Colon (tissue), 2 donors: ENCODE data around the gene IFT20.
"Not testable (repeated sequence)": the region's sequence is repeated elsewhere in the genome, so short reads cannot be mapped to it uniquely, and the experiment has no call there.

Experiments
- FAIRE-seq: peaks from 2 replicates; lab custom pipeline; 2012; peaks lifted over from hg19 to GRCh38; lab: Jason Lieb, UNC
- donor health status: control.
- donor health status: control.

Gene IFT20

GRCh38 chr17:28363776-28364650 lies 28.7 kb upstream of the IFT20 start:
- FAIRE-seq: no peak

- FAIRE-seq: no peak
Observed at GRCh38 chr17:28363186-28363585, 27.9 kb upstream of the IFT20 start.

GRCh38 chr17:28357901-28358197 lies 22.6 kb upstream of the IFT20 start:
- FAIRE-seq: no peak

- FAIRE-seq: no peak
Observed at GRCh38 chr17:28357061-28357900, 22.0 kb upstream of the IFT20 start, which contains the start of gene POLDIP2. Gene POLDIP2, minus strand, starts transcription at chr17:28357527. Its CDS starts 79 bp downstream, at chr17:28357448.

- FAIRE-seq: no peak
Observed at GRCh38 chr17:28350271-28350670, 15.0 kb upstream of the IFT20 start.

- FAIRE-seq: no peak
Observed at GRCh38 chr17:28348979-28349378, 13.7 kb upstream of the IFT20 start.

GRCh38 chr17:28347261-28347891 lies 12.1 kb upstream of the IFT20 start:
- no peak for FAIRE-seq

- no peak for FAIRE-seq
Observed at GRCh38 chr17:28346746-28347246, 11.5 kb upstream of the IFT20 start.

GRCh38 chr17:28346199-28346580 lies 10.9 kb upstream of the IFT20 start:
- FAIRE-seq: no peak

GRCh38 chr17:28345419-28346198 lies 10.3 kb upstream of the IFT20 start:
- no peak for FAIRE-seq

- no peak for FAIRE-seq
Observed at GRCh38 chr17:28344435-28344901, 9.2 kb upstream of the IFT20 start.

- FAIRE-seq: no peak
Observed at GRCh38 chr17:28344011-28344410, 8.7 kb upstream of the IFT20 start.

- FAIRE-seq: no peak
Observed at GRCh38 chr17:28343491-28343932, 8.2 kb upstream of the IFT20 start.

- FAIRE-seq: no peak
Observed at GRCh38 chr17:28342313-28342712, 7.0 kb upstream of the IFT20 start.

GRCh38 chr17:28341516-28341915 lies 6.2 kb upstream of the IFT20 start:
- FAIRE-seq: no peak

- FAIRE-seq: no peak
Observed at GRCh38 chr17:28340374-28340773, 5.1 kb upstream of the IFT20 start.

- no peak for FAIRE-seq
Observed at GRCh38 chr17:28339431-28339830, 4.2 kb upstream of the IFT20 start.

- not testable (repeated sequence) for FAIRE-seq
Observed at GRCh38 chr17:28338769-28339212, 3.5 kb upstream of the IFT20 start.

- FAIRE-seq: no peak
Observed at GRCh38 chr17:28338056-28338768, 2.9 kb upstream of the IFT20 start.

GRCh38 chr17:28335959-28336871 lies 943 bp upstream of the IFT20 start:
- FAIRE-seq: no peak
